Activated T-helper 2 cell treated with anti-CD3 and anti-CD28 coated beads, Interferon-gamma antibody, Interleukin-2, Interleukin-4, amounts not matched to agents 10 μg/mL and 5 μg/mL and 100 μg/mL, durations not matched to agents 14 hours and 24 hours and 36 hours (primary cell): ENCODE results near the gene ZFYVE21. TPM values are rescaled to one million over a fixed set of nuclear protein-coding genes. Genes with fewer than 3 reads are reported as not detected.
"Not testable (repeated sequence)": the region's sequence is repeated elsewhere in the genome, so short reads cannot be mapped to it uniquely, and the experiment has no call there.

Experiments
- DNase-seq: peaks from one replicate; pipeline ENCODE4 v3.0.0; 2021; ENCODE audit warnings: low spot score
- H3K27ac Mint-ChIP-seq: one replicate; pipeline ENCODE4 v1.8.0; 2021; ENCODE audit warnings: mixed read lengths
- H3K27me3 Mint-ChIP-seq: one replicate; pipeline ENCODE4 v1.8.0; 2021; ENCODE audit warnings: low read depth, mixed read lengths
- H3K36me3 Mint-ChIP-seq: one replicate; pipeline ENCODE4 v1.8.0; 2021; ENCODE audit warnings: low read depth, mixed read lengths
- H3K4me1 Mint-ChIP-seq: one replicate; pipeline ENCODE4 v1.8.0; 2021; ENCODE audit warnings: low read depth, mixed read lengths
- H3K4me3 Mint-ChIP-seq: one replicate; pipeline ENCODE4 v1.8.0; 2021; ENCODE audit warnings: low read depth, mild to moderate bottlenecking, moderate library complexity, mixed read lengths
- H3K9me3 Mint-ChIP-seq: one replicate; pipeline ENCODE4 v1.8.0; 2021; ENCODE audit warnings: mixed read lengths
- intact Hi-C: fragments of 100-400 bp; cut with micrococcal nuclease; formaldehyde crosslinking; loops from one replicate; pipeline ENCODE4 v1.15.1; 2023
- total RNA-seq: library from RNA; stranded (reverse); gene quantifications from 2 replicates; pipeline ENCODE4 v1.2.3, GENCODE V29; 2022

ZFYVE21 gene
- total RNA-seq, 1 donor from 2014 or later, result 27.5 TPM

GRCh38 chr14:103762541-103762940, 46.9 kb downstream of the ZFYVE21 start:
- no peaks in the 10 kb centered on the region for H3K9me3 Mint-ChIP-seq
- no peak for DNase-seq
- H3K36me3 Mint-ChIP-seq, result no peaks in the 10 kb centered on the region
- intact Hi-C loops, result no loop called here
- no peak overlapping the region for H3K4me3 Mint-ChIP-seq
- H3K27me3 Mint-ChIP-seq, result no peaks in the 10 kb centered on the region
- H3K4me1 Mint-ChIP-seq, result no peaks in the 10 kb centered on the region
- H3K27ac Mint-ChIP-seq, result no peak overlapping the region

- Mint-ChIP-seq H3K36me3 (no peaks in the 10 kb centered on the region), H3K27ac (no peak overlapping the region), H3K9me3 (no peaks in the 10 kb centered on the region), H3K27me3 (no peaks in the 10 kb centered on the region), H3K4me3 (no peak overlapping the region), H3K4me1 (no peaks in the 10 kb centered on the region)
- intact Hi-C loops, result no loop called here
- no peak for DNase-seq
Observed at GRCh38 chr14:103763730-103764488, 48.3 kb downstream of the ZFYVE21 start.

- Mint-ChIP-seq H3K9me3 (no peaks in the 10 kb centered on the region), H3K27ac (no peak overlapping the region), H3K4me1 (no peaks in the 10 kb centered on the region), H3K4me3 (no peak overlapping the region), H3K27me3 (no peaks in the 10 kb centered on the region), H3K36me3 (no peaks in the 10 kb centered on the region)
- no peak for DNase-seq
- intact Hi-C loops, result no loop called here
Observed at GRCh38 chr14:103765526-103765925, 49.9 kb downstream of the ZFYVE21 start.

- no peaks in the 10 kb centered on the region for H3K4me1 Mint-ChIP-seq
- intact Hi-C loops, result no loop called here
- peaks cover 3% of the 10 kb centered on the region for H3K36me3 Mint-ChIP-seq
Observed at GRCh38 chr14:103767336-103767894, 51.8 kb downstream of the ZFYVE21 start.

GRCh38 chr14:103770500-103770899, 54.9 kb downstream of the ZFYVE21 start:
- Mint-ChIP-seq H3K36me3 (peaks cover 3% of the 10 kb centered on the region), H3K9me3 (peaks cover 7% of the 10 kb centered on the region), H3K4me3 (no peak overlapping the region), H3K4me1 (no peaks in the 10 kb centered on the region), H3K27me3 (no peaks in the 10 kb centered on the region), H3K27ac (no peak overlapping the region)
- intact Hi-C loops, result no loop called here
- DNase-seq, result no peak

More at GRCh38 chr14:103767336-103767894, 51.8 kb downstream of the ZFYVE21 start:
- Mint-ChIP-seq H3K27ac (no peak overlapping the region), H3K4me3 (no peak overlapping the region), H3K27me3 (no peaks in the 10 kb centered on the region), H3K9me3 (peaks cover 7% of the 10 kb centered on the region)
- DNase-seq, result no peak

- Mint-ChIP-seq H3K4me1 (no peaks in the 10 kb centered on the region), H3K4me3 (no peak overlapping the region), H3K27ac (no peak overlapping the region), H3K27me3 (no peaks in the 10 kb centered on the region), H3K36me3 (peaks cover 3% of the 10 kb centered on the region), H3K9me3 (peaks cover 7% of the 10 kb centered on the region)
- intact Hi-C loops, result no loop called here
- no peak for DNase-seq
Observed at GRCh38 chr14:103770902-103771301, 55.3 kb downstream of the ZFYVE21 start.

- peaks cover 7% of the 10 kb centered on the region for H3K9me3 Mint-ChIP-seq
- H3K27ac Mint-ChIP-seq, result no peak overlapping the region
- no peaks in the 10 kb centered on the region for H3K27me3 Mint-ChIP-seq
- no peak overlapping the region for H3K4me3 Mint-ChIP-seq
- DNase-seq, result no peak
- intact Hi-C loops, result no loop called here
- peaks cover 3% of the 10 kb centered on the region for H3K36me3 Mint-ChIP-seq
- H3K4me1 Mint-ChIP-seq, result no peaks in the 10 kb centered on the region
Observed at GRCh38 chr14:103772078-103772712, 56.6 kb downstream of the ZFYVE21 start.

GRCh38 chr14:103773521-103773920, 57.9 kb downstream of the ZFYVE21 start:
- intact Hi-C loops, result no loop called here
- DNase-seq, result no peak
- no peaks in the 10 kb centered on the region for H3K27me3 Mint-ChIP-seq
- H3K4me3 Mint-ChIP-seq, result no peak overlapping the region
- no peaks in the 10 kb centered on the region for H3K4me1 Mint-ChIP-seq
- no peak overlapping the region for H3K27ac Mint-ChIP-seq
- H3K36me3 Mint-ChIP-seq, result peaks cover 4% of the 10 kb centered on the region
- H3K9me3 Mint-ChIP-seq, result peaks cover 7% of the 10 kb centered on the region

- peaks cover 7% of the 10 kb centered on the region for H3K9me3 Mint-ChIP-seq
- H3K4me1 Mint-ChIP-seq, result no peaks in the 10 kb centered on the region
- peaks cover 6% of the 10 kb centered on the region for H3K36me3 Mint-ChIP-seq
- H3K4me3 Mint-ChIP-seq, result no peak overlapping the region
- intact Hi-C loops, result no loop called here
- DNase-seq, result no peak
- H3K27ac Mint-ChIP-seq, result no peak overlapping the region
- H3K27me3 Mint-ChIP-seq, result no peaks in the 10 kb centered on the region
Observed at GRCh38 chr14:103775506-103775905, 59.9 kb downstream of the ZFYVE21 start.

GRCh38 chr14:103776319-103776718, 60.7 kb downstream of the ZFYVE21 start:
- H3K9me3 Mint-ChIP-seq, DNase-seq, H3K4me3 Mint-ChIP-seq, H3K4me1 Mint-ChIP-seq, H3K36me3 Mint-ChIP-seq, intact Hi-C loops, H3K27me3 Mint-ChIP-seq, H3K27ac Mint-ChIP-seq: not testable (repeated sequence)

GRCh38 chr14:103782376-103782775, 66.8 kb downstream of the ZFYVE21 start:
- intact Hi-C loops, result no loop called here
- no peak for DNase-seq
- H3K4me3 Mint-ChIP-seq, result no peak overlapping the region
- H3K27ac Mint-ChIP-seq, result no peak overlapping the region
- no peaks in the 10 kb centered on the region for H3K4me1 Mint-ChIP-seq
- H3K36me3 Mint-ChIP-seq, result peaks cover 3% of the 10 kb centered on the region
- H3K9me3 Mint-ChIP-seq, result no peaks in the 10 kb centered on the region
- H3K27me3 Mint-ChIP-seq, result no peaks in the 10 kb centered on the region
